Neutrophil (primary cell): Measurements from ENCODE around the gene CCDC174.
"Not testable (repeated sequence)": the region's sequence is repeated elsewhere in the genome, so short reads cannot be mapped to it uniquely, and the experiment has no call there.

ENCODE experiments used
- H3K27ac ChIP-seq: fragments of 200-600 bp; sonication (generic); 2 replicates; pipeline ENCODE4 v1.5.1; 2016; ENCODE audit warnings: mild to moderate bottlenecking, moderate library complexity
- H3K27me3 ChIP-seq: fragments of 200-600 bp; sonication (generic); 2 replicates; pipeline ENCODE4 v1.6.0; 2016; ENCODE audit warnings: mild to moderate bottlenecking
- H3K36me3 ChIP-seq: fragments of 200-600 bp; sonication (generic); 2 replicates; pipeline ENCODE4 v1.5.1; 2017
- H3K4me1 ChIP-seq, 2 experiments: fragments of 200-600 bp in 1 of 2; sonication (generic) in 1 of 2; 1 replicate in 1 of 2; 2 replicates in 1 of 2; pipeline versions ENCODE4 v1.5.1 to v1.6.1; 2013 to 2016; ENCODE audit warnings: low read depth in 1 of 2, low read length in 1 of 2, mild to moderate bottlenecking in 1 of 2, moderate library complexity in 1 of 2; ENCODE audit not compliant: control insufficient read depth in 1 of 2, insufficient read depth in 1 of 2
- H3K4me3 ChIP-seq, 2 experiments: fragments of 200-600 bp in 1 of 2; sonication (generic) in 1 of 2; 1 replicate in 1 of 2; 2 replicates in 1 of 2; pipeline ENCODE4 v1.5.1; 2013 to 2016; ENCODE audit warnings: low read depth in 1 of 2, low read length in 1 of 2, mild to moderate bottlenecking in 1 of 2, moderate library complexity in 1 of 2
- H3K9me3 ChIP-seq: fragments of 200-600 bp; sonication (generic); 2 replicates; pipeline ENCODE4 v1.5.1; 2016
- CTCF ChIP-seq: fragments of 200-600 bp; sonication (generic); IDR thresholded peaks from 2 replicates; pipeline ENCODE4 v1.5.1; 2016; ENCODE audit warnings: antibody characterized with exemption

The CCDC174 gene

GRCh38 chr3:14606669-14607339, 44.8 kb upstream of the CCDC174 start:
- TF ChIP-seq CTCF: no peak
- no peaks in the 10 kb centered on the region for H3K4me1 ChIP-seq
- H3K27me3 ChIP-seq: peaks cover 98% of the 10 kb centered on the region
- no peak overlapping the region for H3K4me3 ChIP-seq
- H3K27ac ChIP-seq: no peak overlapping the region
- H3K9me3 ChIP-seq: no peaks in the 10 kb centered on the region
- H3K36me3 ChIP-seq: no peaks in the 10 kb centered on the region

GRCh38 chr3:14608298-14608697, 43.3 kb upstream of the CCDC174 start:
- Histone ChIP-seq H3K4me3 (no peak overlapping the region), H3K36me3 (no peaks in the 10 kb centered on the region), H3K27me3 (peaks cover 98% of the 10 kb centered on the region), H3K4me1 (no peaks in the 10 kb centered on the region), H3K9me3 (no peaks in the 10 kb centered on the region), H3K27ac (no peak overlapping the region)
- no peak for TF ChIP-seq CTCF

- not testable (repeated sequence) for H3K27ac ChIP-seq, H3K4me1 ChIP-seq, H3K4me3 ChIP-seq, H3K9me3 ChIP-seq, H3K36me3 ChIP-seq
- H3K27me3 ChIP-seq: peaks cover 98% of the 10 kb centered on the region
Observed at GRCh38 chr3:14609058-14609457, 42.5 kb upstream of the CCDC174 start.

GRCh38 chr3:14609506-14609905, 42.1 kb upstream of the CCDC174 start:
- Histone ChIP-seq H3K4me1 (no peaks in the 10 kb centered on the region), H3K36me3 (no peaks in the 10 kb centered on the region), H3K27me3 (peaks cover 98% of the 10 kb centered on the region), H3K9me3 (no peaks in the 10 kb centered on the region), H3K27ac (no peak overlapping the region), H3K4me3 (no peak overlapping the region)
- TF ChIP-seq CTCF: no peak

GRCh38 chr3:14609941-14610340, 41.6 kb upstream of the CCDC174 start:
- TF ChIP-seq CTCF: no peak
- H3K27ac ChIP-seq: no peak overlapping the region
- H3K27me3 ChIP-seq: peaks cover 98% of the 10 kb centered on the region
- H3K4me3 ChIP-seq: no peak overlapping the region
- no peaks in the 10 kb centered on the region for H3K4me1 ChIP-seq
- H3K9me3 ChIP-seq: no peaks in the 10 kb centered on the region
- H3K36me3 ChIP-seq: no peaks in the 10 kb centered on the region

- Histone ChIP-seq H3K9me3 (no peaks in the 10 kb centered on the region), H3K27ac (no peak overlapping the region), H3K4me3 (no peak overlapping the region), H3K4me1 (no peaks in the 10 kb centered on the region), H3K36me3 (no peaks in the 10 kb centered on the region), H3K27me3 (peaks cover 89% of the 10 kb centered on the region)
- TF ChIP-seq CTCF: no peak
Observed at GRCh38 chr3:14614189-14614588, 37.4 kb upstream of the CCDC174 start.
